CD4-positive, alpha-beta T cell (primary cell): ENCODE data around the gene PTPRS. TPM values are rescaled to one million over a fixed set of nuclear protein-coding genes. Genes with fewer than 3 reads are reported as not detected.

ENCODE experiments used
- ATAC-seq: fragments of 200-7000 bp; cut with Tn5 transposase; one replicate; pipeline ENCODE4 v1.10.0; 2022; ENCODE audit warnings: mild to moderate bottlenecking; ENCODE audit not compliant: poor library complexity
- CTCF ChIA-PET: fragments of 350-600 bp; sonication (Branson Sonifier 250); formaldehyde crosslinking; loops from one replicate; lab custom pipeline; 2021; ENCODE audit warnings: antibody characterized with exemption, inconsistent platforms; lab: Charles Lee
- POLR2A ChIA-PET: fragments of 350-600 bp; sonication (Branson Sonifier 250); formaldehyde crosslinking; loops from one replicate; lab custom pipeline; 2021; ENCODE audit warnings: antibody characterized with exemption, inconsistent platforms; lab: Charles Lee
- DNase-seq, 14 experiments: peaks; one replicate each; pipeline ENCODE4 v3.0.0-alpha.2; 2013 to 2020; ENCODE audit warnings: mixed read lengths in 2 of 14
- H3K27ac ChIP-seq, 2 donors: one replicate each; pipeline versions ENCODE4 v1.5.1 to v1.7.0; 2013; ENCODE audit warnings: low read length in 2 of 2, low read depth in 1 of 2, mild to moderate bottlenecking in 1 of 2
- H3K27me3 ChIP-seq, 2 experiments: 1 replicate in 1 of 2; 2 replicates in 1 of 2; pipeline versions ENCODE4 v1.6.1 to v1.7.0; 2013; ENCODE audit warnings: low read length in 2 of 2, control low read depth in 1 of 2, mild to moderate bottlenecking in 1 of 2, moderate library complexity in 1 of 2; ENCODE audit not compliant: insufficient read depth in 2 of 2, control insufficient read depth in 1 of 2
- H3K36me3 ChIP-seq: one replicate; pipeline ENCODE4 v1.6.1; 2013; ENCODE audit warnings: low read length, control low read depth; ENCODE audit not compliant: insufficient read depth
- H3K4me1 ChIP-seq: one replicate; pipeline ENCODE4 v1.6.1; 2013; ENCODE audit warnings: low read length, control low read depth; ENCODE audit not compliant: insufficient read depth
- H3K4me3 ChIP-seq: one replicate; pipeline ENCODE4 v1.5.1; 2013; ENCODE audit warnings: mild to moderate bottlenecking, low read length, moderate library complexity
- H3K9me3 ChIP-seq, 2 experiments: 1 replicate in 1 of 2; 2 replicates in 1 of 2; pipeline versions ENCODE4 v1.6.1 to v1.7.0; 2013; ENCODE audit warnings: low read length in 2 of 2, mild to moderate bottlenecking in 2 of 2, control low read depth in 1 of 2, moderate library complexity in 1 of 2; ENCODE audit not compliant: control insufficient read depth in 1 of 2, insufficient read depth in 1 of 2
- H3K27ac Mint-ChIP-seq: one replicate; pipeline ENCODE4 v1.8.0; 2020; ENCODE audit warnings: mixed read lengths
- H3K27me3 Mint-ChIP-seq: one replicate; pipeline ENCODE4 v1.8.0; 2021; ENCODE audit warnings: mixed read lengths
- H3K36me3 Mint-ChIP-seq: one replicate; pipeline ENCODE4 v1.8.0; 2021; ENCODE audit warnings: low read depth, mixed read lengths
- H3K4me1 Mint-ChIP-seq: one replicate; pipeline ENCODE4 v1.8.0; 2021; ENCODE audit warnings: low read depth, mixed read lengths
- H3K4me3 Mint-ChIP-seq: one replicate; pipeline ENCODE4 v1.8.0; 2020; ENCODE audit warnings: mild to moderate bottlenecking, mixed read lengths
- H3K9me3 Mint-ChIP-seq: one replicate; pipeline ENCODE4 v1.8.0; 2020; ENCODE audit warnings: mixed read lengths
- intact Hi-C, 2 experiments: fragments of 100-400 bp; cut with DNase I in 1 of 2; cut with micrococcal nuclease in 1 of 2; formaldehyde crosslinking; loops; one replicate each; pipeline versions ENCODE4 v1.15.1 to v1.9.0; 2023 to 2025; cut with DNase I, micrococcal nuclease
- total RNA-seq, 174 experiments: library from RNA in 2 of 174; stranded (reverse) in 2 of 174; gene quantifications; one replicate each; pipeline ENCODE4 v1.2.3 and lab custom pipeline; 2021 to 2026
- TF ChIP-seq, protein P1 (sequence below): fragments of 200-600 bp; IDR thresholded peaks from one replicate; pipeline ENCODE4 v1.8.0; 2022; ENCODE audit warnings: antibody characterized with exemption, mild to moderate bottlenecking

The PTPRS gene
- total RNA-seq, 2 experiments from 2014 or later = 5.3 to 6.3 TPM

DNA sequence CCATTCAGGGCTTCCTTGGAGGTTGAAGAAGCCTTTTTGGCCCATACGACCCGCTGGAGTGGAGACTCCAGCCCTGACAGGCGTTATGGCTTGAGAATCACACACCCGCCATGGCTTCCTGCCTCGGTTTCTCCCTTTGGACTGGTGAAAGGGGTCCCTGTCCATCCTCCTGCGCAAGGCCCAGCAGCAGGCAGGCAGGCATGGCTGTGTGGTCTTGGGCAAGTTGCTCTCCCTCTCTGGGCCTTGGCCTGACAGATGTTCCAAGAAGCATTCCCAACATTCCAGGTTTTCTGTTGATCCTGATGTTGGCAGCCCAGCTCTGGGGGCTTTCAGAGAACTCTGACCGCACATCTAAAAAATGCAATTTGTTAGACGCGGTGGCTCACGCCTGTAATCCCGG, 8.1 kb downstream of the PTPRS start:
- H3K27me3 Mint-ChIP-seq = peaks cover 53% of the 10 kb centered on the region

DNA sequence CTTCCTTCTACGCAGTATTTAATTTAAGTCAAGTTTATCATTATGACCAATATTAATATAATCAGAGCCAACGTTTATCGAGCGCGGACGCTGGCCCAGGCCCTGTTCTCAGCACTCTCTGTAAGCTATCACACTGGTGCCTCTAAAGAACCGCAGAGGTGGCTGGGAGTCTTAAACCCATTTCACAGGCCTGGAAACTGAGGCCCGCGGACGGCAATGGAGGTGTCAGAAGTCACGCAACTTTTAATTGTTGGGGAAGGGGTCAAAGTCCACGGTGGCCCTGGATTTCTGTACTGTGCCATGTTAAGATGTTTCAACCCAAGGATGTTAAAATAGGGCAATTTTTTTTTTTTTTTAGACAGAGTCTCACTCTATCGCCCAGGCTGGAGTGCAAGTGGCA, 8.8 kb downstream of the PTPRS start:
- intact Hi-C loops = no loop called here
- ATAC-seq = no peak
- TF ChIP-seq, protein P1, sequence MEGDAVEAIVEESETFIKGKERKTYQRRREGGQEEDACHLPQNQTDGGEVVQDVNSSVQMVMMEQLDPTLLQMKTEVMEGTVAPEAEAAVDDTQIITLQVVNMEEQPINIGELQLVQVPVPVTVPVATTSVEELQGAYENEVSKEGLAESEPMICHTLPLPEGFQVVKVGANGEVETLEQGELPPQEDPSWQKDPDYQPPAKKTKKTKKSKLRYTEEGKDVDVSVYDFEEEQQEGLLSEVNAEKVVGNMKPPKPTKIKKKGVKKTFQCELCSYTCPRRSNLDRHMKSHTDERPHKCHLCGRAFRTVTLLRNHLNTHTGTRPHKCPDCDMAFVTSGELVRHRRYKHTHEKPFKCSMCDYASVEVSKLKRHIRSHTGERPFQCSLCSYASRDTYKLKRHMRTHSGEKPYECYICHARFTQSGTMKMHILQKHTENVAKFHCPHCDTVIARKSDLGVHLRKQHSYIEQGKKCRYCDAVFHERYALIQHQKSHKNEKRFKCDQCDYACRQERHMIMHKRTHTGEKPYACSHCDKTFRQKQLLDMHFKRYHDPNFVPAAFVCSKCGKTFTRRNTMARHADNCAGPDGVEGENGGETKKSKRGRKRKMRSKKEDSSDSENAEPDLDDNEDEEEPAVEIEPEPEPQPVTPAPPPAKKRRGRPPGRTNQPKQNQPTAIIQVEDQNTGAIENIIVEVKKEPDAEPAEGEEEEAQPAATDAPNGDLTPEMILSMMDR = no peak
- Histone ChIP-seq H3K27ac (no peak overlapping the region), H3K9me3 (peaks cover 0 to 27% of the 10 kb centered on the region in 2 experiments), H3K36me3 (no peaks in the 10 kb centered on the region), H3K4me3 (no peak overlapping the region), H3K4me1 (peaks cover 8% of the 10 kb centered on the region), H3K27me3 (peaks cover 29 to 39% of the 10 kb centered on the region in 2 experiments)
- H3K4me3 Mint-ChIP-seq = no peak overlapping the region
- ChIA-PET CTCF (no interaction called here), POLR2A (no interaction called here)
- DNase-seq = no peak
- H3K4me1 Mint-ChIP-seq = peaks cover 14% of the 10 kb centered on the region
- H3K9me3 Mint-ChIP-seq = no peaks in the 10 kb centered on the region
- H3K27me3 Mint-ChIP-seq = peaks cover 52% of the 10 kb centered on the region
- no peaks in the 10 kb centered on the region for H3K36me3 Mint-ChIP-seq
- H3K27ac Mint-ChIP-seq = no peak overlapping the region

More for the DNA sequence above, 8.1 kb downstream of the PTPRS start:
- H3K4me1 ChIP-seq = peaks cover 8% of the 10 kb centered on the region
- Mint-ChIP-seq H3K4me1 (peaks cover 19% of the 10 kb centered on the region), H3K9me3 (no peaks in the 10 kb centered on the region), H3K4me3 (no peak overlapping the region), H3K36me3 (no peaks in the 10 kb centered on the region), H3K27ac (no peak overlapping the region)
- POLR2A ChIA-PET = no interaction called here
- TF ChIP-seq, protein P1 = no peak
- DNase-seq = no peak
- H3K4me3 ChIP-seq = no peak overlapping the region
- H3K36me3 ChIP-seq = no peaks in the 10 kb centered on the region
- CTCF ChIA-PET = no interaction called here
- peaks cover 0 to 31% of the 10 kb centered on the region in 2 experiments for H3K9me3 ChIP-seq
- H3K27ac ChIP-seq = no peak overlapping the region
- ATAC-seq = no peak
- peaks cover 36 to 45% of the 10 kb centered on the region in 2 experiments for H3K27me3 ChIP-seq
- intact Hi-C loops = no loop called here

DNA sequence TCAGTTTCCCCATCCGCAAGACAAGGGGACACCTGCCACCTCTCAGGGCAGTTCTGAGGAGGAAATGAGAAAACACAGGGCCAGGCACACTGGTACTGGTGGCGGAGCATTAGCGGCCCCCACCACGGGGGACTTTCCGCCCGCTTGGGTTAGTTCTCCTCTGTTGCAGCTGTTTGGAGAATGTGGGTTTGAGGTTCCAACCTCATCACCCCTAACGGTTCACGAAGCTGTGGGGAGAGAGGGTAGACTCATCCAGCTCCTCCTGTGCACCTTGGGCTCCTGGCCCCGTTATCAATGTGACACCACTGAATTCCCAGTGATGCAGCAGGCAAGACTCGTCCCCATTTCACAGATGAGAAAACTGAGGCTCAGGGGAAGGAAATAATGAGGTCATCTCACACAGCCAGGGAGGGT, 10.3 kb downstream of the PTPRS start:
- H3K27me3 ChIP-seq = peaks cover 17 to 29% of the 10 kb centered on the region in 2 experiments
- Mint-ChIP-seq H3K36me3 (no peaks in the 10 kb centered on the region), H3K9me3 (no peaks in the 10 kb centered on the region), H3K27ac (no peak overlapping the region), H3K4me3 (no peak overlapping the region), H3K4me1 (peaks cover 3% of the 10 kb centered on the region), H3K27me3 (peaks cover 43% of the 10 kb centered on the region)
- H3K27ac ChIP-seq = no peak overlapping the region
- no peaks in the 10 kb centered on the region for H3K4me1 ChIP-seq
- DNase-seq = peak in 1 of 14 experiments; percentile 12
- no peaks in the 10 kb centered on the region for H3K36me3 ChIP-seq
- TF ChIP-seq, protein P1 = no peak
- H3K4me3 ChIP-seq = no peak overlapping the region
- ATAC-seq = no peak
- ChIA-PET CTCF (no interaction called here), POLR2A (no interaction called here)
- H3K9me3 ChIP-seq = peaks cover 0 to 30% of the 10 kb centered on the region in 2 experiments
- intact Hi-C loops = no loop called here
